Activated CD4-positive, alpha-beta T cell treated with anti-CD3 and anti-CD28 coated beads, Interleukin-2, amount 50 U/mL, for 1 hour (primary cell): ENCODE data around the gene CXCL12.

Source experiments
- DNase-seq: peaks from one replicate; pipeline ENCODE4 v3.0.0-alpha.2; 2020

Gene CXCL12

DNA sequence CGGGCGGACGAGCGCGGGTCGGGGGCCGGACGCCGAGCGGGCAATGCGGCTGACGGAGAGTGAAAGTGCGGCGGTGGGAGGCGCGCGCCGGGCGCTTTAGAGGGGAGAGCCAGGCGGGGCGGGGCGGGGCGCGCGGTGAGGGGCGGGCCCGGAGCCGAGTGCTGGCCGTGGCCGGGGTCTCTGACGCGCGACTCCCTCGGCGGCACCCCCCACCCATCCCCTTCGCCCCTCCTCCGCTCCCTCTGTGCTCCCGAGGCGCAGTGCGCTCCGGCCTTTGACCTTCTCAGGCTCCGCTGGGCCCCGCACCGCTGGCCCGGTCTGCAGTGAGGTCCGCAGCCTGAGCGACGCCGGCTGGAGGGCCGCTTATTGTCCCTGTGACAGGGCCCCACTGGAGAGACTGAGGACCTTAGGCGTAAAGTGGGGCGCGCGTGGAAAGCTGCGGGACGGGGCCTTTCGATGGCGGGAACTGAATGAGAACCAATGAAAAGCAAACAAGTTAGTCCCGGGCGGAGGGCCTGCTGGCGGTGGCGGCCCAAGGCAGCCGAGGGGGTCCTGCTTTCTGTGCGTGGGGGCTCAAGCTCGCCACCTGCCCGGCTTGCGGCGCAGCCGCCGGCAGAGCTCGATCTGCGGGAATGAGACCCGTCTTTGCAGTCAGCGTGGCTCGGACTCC, at the start of gene CXCL12:
Gene CXCL12, minus strand, starts transcription at position 72 of the 670 bp plus-strand sequence. CDS start 92 bp downstream, outside the sequence.
- no peak for DNase-seq

DNA sequence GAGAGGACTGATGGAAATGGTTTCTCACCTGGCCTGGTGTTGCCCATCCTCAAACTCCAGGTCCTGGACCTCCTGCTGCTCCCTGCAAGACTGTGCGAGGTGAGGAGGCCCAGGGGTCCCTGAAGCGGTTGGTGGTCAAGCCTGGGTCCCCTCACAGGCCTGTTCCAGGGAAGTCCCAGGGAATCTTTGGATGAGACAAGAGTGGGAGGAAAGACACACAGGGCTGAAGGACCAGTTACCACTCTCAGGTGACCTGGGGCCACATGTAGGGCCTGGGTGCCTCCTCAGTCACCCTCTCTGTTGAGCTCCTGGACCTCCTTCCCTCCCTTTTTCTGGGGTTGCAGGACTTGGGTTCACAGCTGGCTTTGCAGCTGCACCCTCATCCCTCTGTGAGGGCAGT, 42.6 kb upstream of the CXCL12 start:
- DNase-seq, result no peak

DNA sequence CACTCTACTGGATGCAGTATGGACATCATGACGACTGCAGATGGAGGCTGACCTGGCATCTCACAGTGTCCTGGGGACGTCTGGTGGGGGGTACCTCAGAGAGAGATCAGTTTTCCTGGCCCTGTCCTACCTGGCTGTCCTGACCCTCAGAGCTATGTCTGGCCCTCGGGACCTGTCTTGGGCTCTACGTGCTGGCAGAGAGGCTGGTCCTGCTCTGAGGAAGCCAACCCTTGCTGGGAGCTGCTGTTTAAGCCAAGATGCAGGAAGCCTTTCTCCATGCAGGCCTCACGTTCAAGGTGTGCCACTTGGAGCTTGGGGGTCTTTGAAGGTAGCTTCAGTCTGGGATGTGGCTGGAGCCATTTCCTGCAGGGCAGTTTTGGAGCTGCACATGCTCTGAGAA, 42.1 kb upstream of the CXCL12 start:
- DNase-seq, result no peak

DNA sequence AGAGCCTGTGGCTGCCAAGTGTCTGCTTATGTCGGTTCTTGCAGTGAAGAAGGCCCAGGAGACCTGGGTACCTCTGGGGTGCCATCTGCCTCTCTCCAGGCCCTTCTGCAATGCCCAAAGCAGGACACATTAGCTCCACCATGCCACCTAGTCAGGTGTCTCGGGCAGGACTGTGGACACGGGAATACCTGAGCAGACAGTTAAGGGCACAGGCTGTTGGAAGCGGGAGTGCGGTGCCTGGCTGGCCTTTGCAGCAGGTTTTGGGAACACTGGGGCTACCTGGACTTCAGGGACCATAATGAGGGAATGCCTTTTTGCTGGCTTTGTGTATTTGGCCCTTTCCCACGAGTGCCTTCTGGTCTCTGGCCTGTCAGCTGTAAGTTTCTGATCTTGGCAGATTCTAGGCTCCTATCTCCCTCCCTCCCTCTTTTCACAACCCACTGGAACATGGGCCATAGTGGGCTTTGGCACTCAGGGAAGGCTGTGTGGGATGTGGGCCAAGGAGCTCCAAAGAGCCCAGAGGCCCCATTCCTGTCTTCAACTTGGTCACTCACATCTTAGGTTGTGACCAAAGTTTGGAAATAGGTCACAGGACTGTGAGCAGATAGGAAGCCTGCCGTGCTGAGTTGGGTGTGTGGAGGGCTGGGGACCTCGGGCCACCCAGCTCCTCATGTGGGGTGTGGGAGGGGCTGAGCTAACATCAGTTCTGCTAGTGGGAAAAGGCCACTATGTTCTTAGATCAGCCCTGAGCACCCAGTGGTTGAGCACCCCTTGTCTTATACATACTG, 41.5 kb upstream of the CXCL12 start:
- DNase-seq, result no peak

DNA sequence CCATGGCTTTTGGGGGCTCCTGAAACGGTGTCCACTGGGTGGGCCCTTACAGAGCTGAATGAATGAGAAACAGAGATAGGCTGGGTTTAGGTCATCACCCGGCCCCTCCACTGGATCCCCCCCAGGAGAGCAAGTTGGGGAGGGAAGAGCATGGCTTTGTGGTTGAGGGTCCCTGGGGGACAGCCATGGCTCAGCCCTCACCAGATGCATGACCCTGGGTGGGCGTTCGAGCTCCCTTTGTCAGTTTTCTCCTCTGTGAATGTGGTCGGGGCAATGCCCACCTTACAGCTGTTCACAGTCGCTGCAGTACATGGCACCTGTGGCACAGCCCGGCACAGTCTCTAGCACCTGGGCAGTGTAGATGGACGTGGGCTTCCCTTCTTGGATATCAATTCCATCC, 40.6 kb upstream of the CXCL12 start:
- no peak for DNase-seq

DNA sequence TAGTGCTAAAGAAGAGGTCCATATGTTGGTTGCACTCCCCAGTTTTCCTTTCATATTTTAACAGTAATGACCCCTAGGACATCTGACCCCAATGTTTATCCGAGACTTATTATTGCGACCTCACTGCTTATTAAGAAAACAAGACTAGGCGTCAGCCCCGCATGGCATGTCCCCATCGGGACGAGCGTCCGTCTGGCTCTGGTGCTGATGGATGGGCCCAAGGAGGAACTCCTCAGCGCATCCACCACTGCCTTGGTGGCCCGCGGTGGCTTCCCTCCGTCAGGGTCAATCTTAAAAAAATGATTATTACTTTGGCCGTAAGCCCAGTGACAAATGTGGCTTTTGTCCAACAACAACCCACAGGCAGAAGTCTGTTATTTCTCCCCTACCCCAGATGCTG, 40.1 kb upstream of the CXCL12 start:
- DNase-seq, result no peak

DNA sequence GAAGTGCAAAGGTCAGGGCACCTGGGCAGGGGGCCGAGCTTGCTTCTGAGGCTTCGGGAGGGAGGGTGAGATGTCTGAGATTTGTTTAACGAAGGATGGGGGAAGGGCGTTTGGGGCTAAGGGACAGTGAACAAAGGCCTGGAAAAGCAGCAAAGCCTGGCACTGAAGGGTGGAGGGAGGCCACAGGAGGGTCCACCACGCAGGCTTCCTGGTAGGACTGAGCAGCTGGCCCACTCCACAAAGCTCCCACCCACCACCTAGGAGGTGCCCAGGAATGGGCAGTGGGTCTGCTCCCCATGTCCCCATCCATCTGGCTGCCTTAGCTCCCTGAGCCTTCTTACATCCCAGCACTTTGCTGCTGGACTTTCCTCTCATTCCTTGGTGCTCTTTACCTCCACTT, 39.4 kb upstream of the CXCL12 start:
- DNase-seq, result no peak

DNA sequence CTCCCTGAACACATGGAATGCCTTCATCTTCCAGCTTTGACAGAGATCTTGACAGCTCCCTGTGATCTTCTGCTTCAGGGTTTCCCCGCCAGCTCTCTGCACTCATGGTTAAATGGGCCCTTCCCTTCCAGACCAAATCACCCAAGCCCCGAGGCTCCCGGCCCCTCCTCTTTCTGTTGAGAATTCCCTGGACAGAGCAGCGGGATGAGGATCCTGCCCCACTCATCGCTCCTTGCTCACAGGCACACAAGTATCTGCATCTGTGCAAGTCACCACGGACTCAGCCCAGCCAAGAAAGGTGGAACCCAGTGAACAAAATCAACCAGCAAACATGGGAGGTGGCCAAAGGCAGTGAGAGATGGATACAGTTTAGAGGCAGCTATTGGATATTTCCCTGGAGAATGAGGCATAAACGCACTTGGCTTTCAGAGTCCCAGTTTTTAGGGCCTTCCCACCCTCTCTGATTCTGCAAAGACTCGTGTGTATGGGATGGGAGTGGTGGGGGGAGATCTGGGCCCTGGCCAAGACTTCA, 37.7 kb upstream of the CXCL12 start:
- no peak for DNase-seq

DNA sequence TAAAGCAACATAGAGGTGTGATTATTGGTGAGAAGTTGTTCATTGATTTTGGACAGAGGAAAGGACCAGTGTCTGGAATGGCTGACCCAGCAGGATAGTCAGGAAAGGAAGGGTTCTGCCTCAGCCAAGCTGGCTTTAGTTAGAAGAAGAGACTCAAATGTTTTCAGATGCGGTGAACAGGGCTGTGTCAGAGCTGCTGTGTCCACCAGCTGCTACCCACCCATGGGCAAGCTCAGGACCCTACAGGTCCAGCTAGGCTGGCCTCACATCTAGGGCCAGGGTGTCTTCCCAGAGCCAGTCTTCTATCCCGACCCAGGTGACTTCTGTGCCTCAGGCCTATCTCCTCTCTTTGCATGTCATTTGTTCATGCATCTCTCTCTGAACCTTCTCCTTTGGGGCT, 37.3 kb upstream of the CXCL12 start:
- DNase-seq, result no peak

DNA sequence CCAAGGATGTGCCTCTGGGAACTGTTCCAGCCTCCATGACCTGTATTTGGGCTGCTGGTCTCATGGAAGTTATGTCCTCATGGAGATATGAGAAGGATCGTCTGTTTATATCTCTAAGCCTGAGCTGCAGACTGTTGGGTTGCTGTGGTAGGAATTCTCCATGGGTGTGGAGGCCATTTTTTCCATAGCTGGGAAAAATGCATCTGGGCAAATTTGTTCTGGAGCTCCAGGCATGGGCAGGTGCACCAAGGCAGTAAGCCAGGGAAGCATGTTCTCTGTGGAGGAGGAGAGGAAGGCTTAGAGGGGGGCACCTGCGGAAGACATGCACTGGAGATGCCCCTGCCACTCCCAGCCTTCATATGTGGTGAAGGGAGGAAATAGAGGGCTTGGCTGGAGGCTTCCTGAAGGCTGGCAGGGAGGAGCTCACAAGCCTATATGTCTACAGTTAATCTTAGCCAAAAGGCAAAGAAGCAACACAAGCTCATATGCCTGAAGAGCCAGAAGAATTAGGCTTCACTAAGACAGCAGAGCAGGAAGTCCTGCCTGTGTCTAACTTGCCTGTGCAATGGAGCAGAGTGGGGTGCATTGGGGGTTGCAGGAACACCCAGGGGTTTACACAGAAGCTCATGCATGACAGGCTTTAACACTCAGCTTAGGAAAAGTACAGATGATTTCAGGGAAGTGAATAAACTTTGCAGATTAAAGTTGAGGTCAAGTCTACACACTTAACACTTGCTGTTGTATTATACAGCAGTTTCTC, 35.1 kb upstream of the CXCL12 start:
- DNase-seq, result no peak

DNA sequence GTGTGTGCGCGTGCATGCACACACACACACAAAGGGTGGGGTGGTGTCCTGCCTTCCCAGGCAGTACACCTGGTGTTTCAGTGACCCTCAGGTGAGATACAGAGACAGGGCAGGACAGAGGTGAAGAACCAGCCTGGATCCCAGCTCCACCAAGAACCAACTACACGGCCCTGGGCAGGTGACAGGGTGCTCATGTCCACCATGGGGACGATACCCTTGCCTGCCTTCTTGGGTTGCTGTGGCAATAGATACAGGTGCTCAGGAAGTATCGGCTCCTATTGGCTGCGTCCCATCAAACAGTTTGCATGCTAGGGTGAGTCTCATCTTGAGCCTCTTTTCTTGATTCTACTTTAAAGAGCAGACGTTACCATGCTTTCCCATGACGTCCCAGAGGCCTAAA, 33.7 kb upstream of the CXCL12 start:
- DNase-seq, result no peak

DNA sequence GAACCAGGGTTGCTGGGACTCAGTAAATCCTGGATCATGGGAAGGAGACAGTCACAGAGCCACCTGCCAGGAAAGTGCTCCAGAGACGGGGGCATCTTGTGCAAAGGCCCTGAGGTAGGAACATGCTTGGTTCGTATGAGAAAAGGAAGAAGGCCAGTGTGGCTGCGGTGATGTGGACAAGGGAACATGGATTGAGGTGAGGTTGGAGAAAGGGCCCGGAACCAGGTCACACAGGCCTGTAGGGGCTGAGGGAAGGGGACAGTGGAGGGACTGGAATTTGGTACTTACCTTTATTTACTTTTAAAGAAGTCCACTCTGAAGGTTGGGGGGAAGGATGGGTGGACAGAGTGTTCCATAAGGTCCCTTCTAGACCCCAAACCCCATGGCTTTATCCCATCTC, 32.9 kb upstream of the CXCL12 start:
- no peak for DNase-seq

DNA sequence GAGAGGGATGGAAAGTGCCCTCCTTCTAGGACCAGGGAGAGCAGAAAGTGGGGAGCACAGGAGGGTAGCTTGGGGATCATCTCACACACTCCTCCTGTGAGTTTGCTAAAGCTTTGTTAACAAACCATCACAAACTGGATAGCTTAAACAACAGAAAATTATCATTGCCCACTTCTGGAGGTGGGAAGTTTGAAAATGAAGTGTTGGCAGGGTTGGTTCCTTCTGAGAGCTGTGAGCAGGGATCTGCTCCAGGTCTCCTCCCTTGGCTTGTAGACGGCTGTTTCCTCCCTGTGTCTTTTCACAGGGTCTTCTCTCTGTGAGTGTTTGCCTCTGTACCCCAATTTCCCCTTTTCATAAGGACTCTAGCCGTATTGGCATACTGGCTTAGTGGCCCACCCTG, 32.0 kb upstream of the CXCL12 start:
- no peak for DNase-seq

DNA sequence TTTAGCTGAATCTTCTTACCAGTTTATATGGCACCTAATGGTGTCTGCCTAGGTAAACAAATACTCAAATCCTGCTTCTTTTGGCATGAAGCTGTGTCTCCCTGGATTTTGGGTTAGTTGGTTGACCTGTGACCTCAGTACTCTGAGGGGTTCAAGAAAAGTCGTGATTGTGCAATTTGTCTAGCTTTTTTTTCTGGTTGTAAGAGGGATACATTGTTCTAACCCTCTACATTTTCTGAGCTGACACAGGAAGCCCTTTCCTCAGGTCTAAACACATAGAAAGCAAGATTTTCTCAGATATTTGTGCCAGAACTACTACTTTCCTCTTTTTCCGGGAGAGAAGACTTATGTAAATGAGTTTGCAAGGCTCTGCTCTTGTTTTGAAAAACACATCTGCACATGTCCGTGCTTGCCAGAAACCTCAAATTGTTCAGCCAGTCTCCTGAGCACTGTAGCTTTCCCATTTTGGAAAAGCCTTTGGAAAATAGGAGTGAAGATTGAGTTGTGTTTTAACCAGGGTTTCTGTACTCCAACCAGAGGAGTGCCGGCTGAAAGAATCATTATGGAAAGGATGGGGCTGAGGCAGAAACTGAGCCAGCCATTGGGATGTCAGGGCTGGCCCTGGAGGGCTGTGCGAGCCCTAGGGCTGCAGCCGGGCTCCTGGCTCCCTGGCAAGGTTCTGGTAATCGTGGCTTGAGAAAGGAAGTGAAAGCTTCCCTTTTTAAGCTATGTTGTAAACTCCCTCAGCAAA, 31.3 kb upstream of the CXCL12 start:
- no peak for DNase-seq

DNA sequence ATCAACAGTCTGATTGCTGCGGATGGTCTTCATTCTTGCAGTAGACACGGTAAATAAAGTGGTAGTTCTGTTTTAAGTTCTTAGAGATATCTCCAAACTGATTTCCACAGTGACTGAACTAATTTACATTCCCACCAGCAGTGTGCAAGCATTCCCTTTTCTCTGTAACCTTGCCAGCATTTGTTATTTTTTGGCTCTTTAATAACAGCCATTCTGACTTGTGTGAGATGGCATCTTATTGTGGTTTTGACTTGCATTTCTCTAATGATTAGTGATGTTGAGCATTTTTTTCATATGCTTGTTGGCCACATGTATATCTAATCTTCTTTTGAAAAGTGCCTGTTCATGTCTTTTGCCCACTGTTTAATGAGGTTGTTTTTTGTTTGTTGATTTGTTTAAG, 30.2 kb upstream of the CXCL12 start:
- DNase-seq, result no peak

DNA sequence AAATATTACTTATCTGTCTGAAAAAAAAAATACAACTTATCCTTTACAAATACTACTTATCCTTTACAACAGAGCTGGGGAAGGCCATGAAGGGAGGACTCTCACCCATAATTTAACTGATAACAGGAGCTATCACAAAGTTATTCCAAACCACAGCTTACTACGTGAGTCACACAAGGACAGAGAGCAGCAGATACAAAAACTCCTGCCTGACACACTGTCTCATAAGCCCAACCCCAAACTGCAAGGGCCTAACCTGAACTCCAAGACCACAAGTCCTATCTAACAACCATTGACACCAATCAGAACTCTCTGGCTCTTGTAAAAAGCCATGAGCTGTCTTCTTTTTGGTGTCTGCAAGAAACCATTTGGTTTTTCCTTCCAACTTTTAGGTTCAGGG, 28.5 kb upstream of the CXCL12 start:
- DNase-seq, result no peak

DNA sequence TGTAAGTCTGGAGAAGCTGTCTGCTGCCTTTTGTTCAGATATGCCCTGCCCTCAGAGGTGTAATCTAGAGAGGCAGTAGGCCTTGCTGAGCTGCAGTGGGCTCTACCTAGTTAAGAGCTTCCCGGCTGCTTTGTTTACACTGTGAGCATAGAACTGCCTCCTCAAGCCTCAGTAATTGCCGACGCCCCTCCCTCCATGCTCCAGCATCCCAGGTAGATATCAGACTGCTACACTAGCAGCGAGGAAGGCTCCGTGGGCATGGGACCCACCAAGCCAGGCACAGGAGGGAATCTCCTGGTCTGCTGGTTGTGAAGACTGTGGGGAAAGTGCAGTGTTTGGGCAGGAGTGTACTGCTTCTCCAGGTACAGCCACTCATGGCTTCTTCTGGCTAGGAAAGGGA, 26.4 kb upstream of the CXCL12 start:
- DNase-seq, result no peak

DNA sequence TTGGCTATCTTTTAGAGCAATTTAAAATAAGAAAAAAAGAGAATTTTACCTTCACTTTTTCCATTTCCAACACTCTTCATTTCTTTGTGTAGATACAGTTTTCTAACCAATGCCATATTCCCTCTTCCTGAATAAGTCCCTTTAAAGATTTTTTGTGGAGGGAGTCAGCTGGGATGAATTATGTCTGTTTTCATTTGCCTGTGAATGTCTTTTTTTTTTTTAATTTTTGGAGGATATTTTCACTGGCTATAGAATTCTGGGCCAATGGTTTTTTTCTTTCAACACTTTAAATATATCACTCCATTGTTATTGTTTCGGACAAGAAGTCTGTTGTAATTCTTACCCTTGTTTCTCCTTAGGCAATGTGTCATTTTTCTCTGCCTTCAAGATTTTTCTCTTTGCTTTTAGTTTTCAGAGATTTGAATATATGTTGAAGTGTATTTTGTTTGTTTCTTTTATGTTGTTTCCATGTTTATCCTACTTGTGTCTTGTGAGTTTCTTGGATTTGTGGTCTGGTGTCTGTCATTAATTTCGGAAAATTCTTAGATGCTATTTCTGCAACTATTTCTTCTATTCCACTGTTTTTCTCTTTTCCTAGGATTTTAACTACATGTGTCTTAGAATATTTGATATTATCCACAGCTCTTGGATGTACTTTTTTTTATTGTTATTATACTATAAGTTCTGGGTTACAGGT, 20.0 kb upstream of the CXCL12 start:
- no peak for DNase-seq

DNA sequence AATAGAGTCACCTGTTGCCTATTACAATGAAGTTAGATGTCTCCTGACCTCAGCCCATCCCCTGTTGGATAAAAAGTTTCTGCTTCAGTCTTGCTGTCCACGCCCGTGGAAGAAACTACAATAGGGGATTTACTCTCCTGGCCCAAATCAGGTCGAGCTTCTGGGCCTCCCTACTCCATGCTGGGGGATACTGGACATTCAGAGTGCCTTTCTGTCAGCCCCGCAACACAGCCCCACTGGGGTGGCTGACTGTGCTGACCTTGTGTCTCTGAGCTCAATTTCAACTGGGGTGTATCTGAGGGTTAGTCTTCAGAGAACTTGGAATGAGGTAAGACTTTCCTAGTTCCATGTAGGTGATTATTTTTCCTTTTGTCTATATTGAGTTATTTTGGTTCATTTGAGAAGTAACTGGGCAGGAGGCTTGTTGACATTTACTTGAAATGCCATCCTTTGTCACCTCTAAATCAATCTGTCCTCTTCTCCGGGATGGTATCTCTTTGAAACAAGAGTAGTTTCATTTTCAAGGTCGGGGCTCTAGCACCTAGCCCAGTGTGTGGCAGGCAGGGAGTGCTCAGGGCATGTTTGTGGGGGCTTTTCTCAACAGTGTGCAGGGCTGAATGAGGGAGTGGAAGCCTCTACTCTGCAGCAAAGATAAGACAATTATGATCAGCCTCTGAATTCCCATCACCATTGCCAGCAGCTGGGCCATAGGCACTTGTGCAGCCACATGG, 17.7 kb upstream of the CXCL12 start:
- no peak for DNase-seq

DNA sequence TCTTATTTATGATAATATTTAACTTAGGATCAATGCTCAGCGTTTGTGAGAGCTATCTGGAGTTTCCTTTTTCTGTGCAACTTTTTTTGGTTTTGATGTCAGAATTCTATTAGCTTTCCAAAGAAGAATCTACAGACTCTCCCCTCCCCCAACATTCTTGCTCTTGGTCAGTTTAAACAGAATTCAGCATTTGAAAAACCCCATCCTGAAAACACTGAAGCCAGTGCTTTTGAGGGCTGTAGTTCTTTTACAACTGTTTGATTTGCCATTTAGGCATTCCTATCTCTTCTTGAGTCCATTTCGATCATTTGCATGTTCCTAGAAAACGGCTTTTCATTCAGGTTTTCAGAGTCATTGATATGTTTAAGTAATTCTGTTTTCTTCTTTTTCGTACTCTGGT, 15.6 kb upstream of the CXCL12 start:
- DNase-seq, result no peak

DNA sequence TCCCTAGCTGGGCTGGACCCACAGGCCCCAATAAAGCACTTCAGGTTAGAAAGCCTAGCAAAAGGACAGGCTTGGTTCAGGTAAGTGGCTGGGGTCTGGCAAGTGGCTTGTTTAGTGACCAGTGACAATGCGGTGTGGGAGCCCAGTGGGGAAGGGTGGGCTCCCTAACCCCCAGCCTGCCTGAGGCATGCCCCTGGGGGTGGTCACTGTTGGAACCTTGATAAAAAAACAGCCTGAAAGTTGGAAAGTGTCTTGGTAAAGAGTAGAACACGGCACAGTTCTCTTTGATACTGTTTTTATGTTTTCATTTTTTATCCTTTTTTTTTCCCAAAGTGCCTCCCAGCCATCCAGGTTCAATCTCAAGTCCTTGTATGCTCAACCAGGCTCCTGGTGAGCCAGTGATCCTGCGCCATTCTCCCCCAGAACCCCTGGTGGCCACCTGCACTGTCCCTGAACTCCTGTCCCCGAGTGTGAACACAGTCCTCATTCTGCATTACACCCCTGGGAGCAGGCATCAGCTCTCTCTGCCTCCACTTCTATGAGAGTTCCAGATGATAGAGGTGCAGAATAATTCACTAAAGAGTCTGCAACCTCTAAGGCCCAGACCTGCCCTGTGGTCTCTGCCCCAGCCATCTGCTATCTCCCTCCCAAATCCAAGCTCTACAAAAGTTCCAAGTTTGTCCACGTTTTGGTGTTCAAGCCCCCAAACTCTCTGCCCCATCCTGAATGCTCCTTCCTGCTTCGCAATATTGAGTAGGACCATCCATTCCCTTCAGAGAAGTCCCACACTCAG, 15.0 kb upstream of the CXCL12 start:
- DNase-seq, result no peak
